DND-41 (cell line): ENCODE data around the gene NUAK2.

Source experiments
- ATAC-seq: fragments of 200-7000 bp; cut with Tn5 transposase; 3 replicates; pipeline ENCODE4 v1.9.1; 2021; ENCODE audit warnings: low read depth; ENCODE audit not compliant: insufficient read depth
- DNase-seq: peaks from one replicate; pipeline ENCODE4 v3.0.0-alpha.2; 2020
- H2AFZ ChIP-seq: 2 replicates; pipeline ENCODE4 v1.6.0; 2012; ENCODE audit warnings: low read depth, low read length
- H3K27ac ChIP-seq: 2 replicates; pipeline ENCODE4 v1.5.1; 2012; ENCODE audit warnings: low read length, inconsistent platforms
- H3K27me3 ChIP-seq: fragments of 200-600 bp; sonication (generic); 2 replicates; pipeline ENCODE4 v1.6.0; 2012; ENCODE audit warnings: low read length, mild to moderate bottlenecking, inconsistent platforms; ENCODE audit not compliant: insufficient read depth, poor library complexity
- H3K36me3 ChIP-seq: 2 replicates; pipeline ENCODE4 v1.5.1; 2012; ENCODE audit warnings: low read length, inconsistent platforms; ENCODE audit not compliant: insufficient read depth
- H3K4me1 ChIP-seq: 2 replicates; pipeline ENCODE4 v1.5.1; 2012; ENCODE audit warnings: mild to moderate bottlenecking, low read length; ENCODE audit not compliant: insufficient read depth
- H3K4me2 ChIP-seq: 2 replicates; pipeline ENCODE4 v1.6.0; 2012; ENCODE audit warnings: mild to moderate bottlenecking, moderate library complexity, low read length, inconsistent platforms; ENCODE audit not compliant: insufficient read depth
- H3K4me3 ChIP-seq, 2 experiments: fragments of 200-600 bp in 1 of 2; shearing (Covaris generic) in 1 of 2; 2 replicates each; pipeline ENCODE4 v1.5.1; 2012 to 2016; ENCODE audit warnings: inconsistent platforms in 2 of 2, low read length in 2 of 2, mild to moderate bottlenecking in 2 of 2, low read depth in 1 of 2, moderate library complexity in 1 of 2
- H3K79me2 ChIP-seq: 2 replicates; pipeline ENCODE4 v1.6.0; 2012; ENCODE audit warnings: low read length, inconsistent platforms; ENCODE audit not compliant: insufficient read depth
- H3K9ac ChIP-seq: 2 replicates; pipeline ENCODE4 v1.6.0; 2012; ENCODE audit warnings: low read depth, mild to moderate bottlenecking, inconsistent platforms, low read length, moderate library complexity
- H3K9me3 ChIP-seq: 2 replicates; pipeline ENCODE4 v1.5.1; 2012; ENCODE audit warnings: low read length, moderate library complexity, mild to moderate bottlenecking, inconsistent platforms; ENCODE audit not compliant: insufficient read depth, severe bottlenecking
- H4K20me1 ChIP-seq: 2 replicates; pipeline ENCODE4 v1.6.0; 2012; ENCODE audit warnings: low read length; ENCODE audit not compliant: insufficient read depth
- EZH2 ChIP-seq: IDR thresholded peaks from 3 replicates; pipeline ENCODE4 v1.6.1; 2012; ENCODE audit warnings: borderline replicate concordance, low read depth, mild to moderate bottlenecking, moderate library complexity, low read length, inconsistent platforms; ENCODE audit not compliant: severe bottlenecking
- TF ChIP-seq, protein P1 (sequence below): IDR thresholded peaks from 2 replicates; pipeline ENCODE4 v1.5.1; 2012; ENCODE audit warnings: borderline replicate concordance, low read length, moderate library complexity, mild to moderate bottlenecking; ENCODE audit not compliant: poor library complexity, severe bottlenecking; ENCODE audit errors: extremely low read depth

The NUAK2 gene

GRCh38 chr1:205321162-205321958, at the start of gene NUAK2:
NUAK2 (minus strand) TSS chr1:205321745; CDS start chr1:205321628, 117 bp downstream.
- Histone ChIP-seq H3K79me2 (no peaks in the 10 kb centered on the region), H3K4me2 (no peak within 1 kb of the TSS), H3K9me3 (no peaks in the 10 kb centered on the region), H4K20me1 (0 out of 2 replicates have a peak, but pooled peaks cover 7% of the 10 kb centered on the region), H3K27me3 (peaks cover 4% of the 10 kb centered on the region), H2AFZ (no peak within 1 kb of the TSS), H3K36me3 (no peaks in the 10 kb centered on the region), H3K4me1 (no peaks in the 10 kb centered on the region), H3K9ac (no peak within 1 kb of the TSS), H3K4me3 (no peak within 1 kb of the TSS), H3K27ac (no peak within 1 kb of the TSS)
- TF ChIP-seq EZH2 = no peak
- TF ChIP-seq, protein P1, sequence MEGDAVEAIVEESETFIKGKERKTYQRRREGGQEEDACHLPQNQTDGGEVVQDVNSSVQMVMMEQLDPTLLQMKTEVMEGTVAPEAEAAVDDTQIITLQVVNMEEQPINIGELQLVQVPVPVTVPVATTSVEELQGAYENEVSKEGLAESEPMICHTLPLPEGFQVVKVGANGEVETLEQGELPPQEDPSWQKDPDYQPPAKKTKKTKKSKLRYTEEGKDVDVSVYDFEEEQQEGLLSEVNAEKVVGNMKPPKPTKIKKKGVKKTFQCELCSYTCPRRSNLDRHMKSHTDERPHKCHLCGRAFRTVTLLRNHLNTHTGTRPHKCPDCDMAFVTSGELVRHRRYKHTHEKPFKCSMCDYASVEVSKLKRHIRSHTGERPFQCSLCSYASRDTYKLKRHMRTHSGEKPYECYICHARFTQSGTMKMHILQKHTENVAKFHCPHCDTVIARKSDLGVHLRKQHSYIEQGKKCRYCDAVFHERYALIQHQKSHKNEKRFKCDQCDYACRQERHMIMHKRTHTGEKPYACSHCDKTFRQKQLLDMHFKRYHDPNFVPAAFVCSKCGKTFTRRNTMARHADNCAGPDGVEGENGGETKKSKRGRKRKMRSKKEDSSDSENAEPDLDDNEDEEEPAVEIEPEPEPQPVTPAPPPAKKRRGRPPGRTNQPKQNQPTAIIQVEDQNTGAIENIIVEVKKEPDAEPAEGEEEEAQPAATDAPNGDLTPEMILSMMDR = no peak
- ATAC-seq (no peak), DNase-seq (no peak)

DNA sequence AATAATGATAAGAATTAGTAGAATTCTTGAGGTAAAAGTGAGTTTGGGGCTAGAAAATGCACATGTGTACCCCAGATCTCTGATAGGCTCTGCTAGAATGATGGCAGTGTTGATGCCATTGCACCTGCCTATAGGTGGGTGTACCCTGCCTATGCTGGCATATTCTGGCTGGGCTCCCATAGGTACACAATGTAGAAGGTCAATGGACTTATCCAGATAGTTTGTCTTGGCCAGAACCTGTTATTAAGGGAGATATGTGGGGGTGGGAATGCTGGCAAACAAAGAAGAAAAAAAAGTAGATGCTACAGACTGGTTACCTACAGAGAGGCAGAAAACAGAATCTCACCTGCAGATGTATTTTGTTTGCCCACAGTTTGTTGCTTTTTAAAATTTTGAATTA, 49.2 kb upstream of the NUAK2 start:
- no peaks in the 10 kb centered on the region for H3K79me2 ChIP-seq
- H3K27me3 ChIP-seq = peaks cover 48% of the 10 kb centered on the region
- H3K9me3 ChIP-seq = no peaks in the 10 kb centered on the region
- no peaks in the 10 kb centered on the region for H4K20me1 ChIP-seq
- ATAC-seq = no peak
- no peak overlapping the region for H3K4me3 ChIP-seq
- TF ChIP-seq, protein P1 = no peak
- no peak for TF ChIP-seq EZH2
- H3K4me1 ChIP-seq = no peaks in the 10 kb centered on the region
- H3K9ac ChIP-seq = no peak overlapping the region
- H3K4me2 ChIP-seq = no peak overlapping the region
- DNase-seq = no peak
- H3K27ac ChIP-seq = no peak overlapping the region
- H3K36me3 ChIP-seq = no peaks in the 10 kb centered on the region
- H2AFZ ChIP-seq = no peak overlapping the region

DNA sequence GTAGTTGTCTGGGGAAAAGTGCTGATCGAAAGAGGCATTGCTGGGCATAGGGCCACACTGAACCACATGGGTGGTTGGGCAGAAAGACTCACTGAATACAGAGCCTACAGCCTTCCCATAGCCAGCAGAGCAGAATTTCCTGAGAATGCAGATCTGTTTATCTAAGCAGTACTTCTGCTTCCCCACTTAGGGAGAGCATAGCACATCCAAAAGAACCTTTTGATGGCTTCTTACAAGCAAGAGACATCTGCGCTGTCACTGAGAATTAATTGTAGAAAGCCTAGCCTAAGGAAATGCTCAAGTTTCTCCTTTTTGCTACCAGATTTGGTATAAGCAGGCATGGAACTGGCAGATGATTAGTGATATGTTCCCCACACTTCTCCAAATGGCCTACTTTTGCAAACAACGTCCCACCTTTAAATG, 48.2 kb upstream of the NUAK2 start:
- H3K4me2 ChIP-seq = no peak overlapping the region
- ATAC-seq (no peak), DNase-seq (no peak)
- no peaks in the 10 kb centered on the region for H3K36me3 ChIP-seq
- no peaks in the 10 kb centered on the region for H3K4me1 ChIP-seq
- no peak overlapping the region for H3K4me3 ChIP-seq
- no peak overlapping the region for H3K9ac ChIP-seq
- TF ChIP-seq, protein P1 = no peak
- no peaks in the 10 kb centered on the region for H4K20me1 ChIP-seq
- H3K27ac ChIP-seq = no peak overlapping the region
- peaks cover 51% of the 10 kb centered on the region for H3K27me3 ChIP-seq
- no peaks in the 10 kb centered on the region for H3K9me3 ChIP-seq
- no peaks in the 10 kb centered on the region for H3K79me2 ChIP-seq
- H2AFZ ChIP-seq = no peak overlapping the region
